IMR-90 (cell line): ENCODE data around the gene TXNRD1. TPM values are rescaled to one million over a fixed set of nuclear protein-coding genes. Genes with fewer than 3 reads are reported as not detected.

Experiments
- ATAC-seq: fragments of 200-7000 bp; cut with Tn5 transposase; 2 replicates; pipeline ENCODE4 v1.9.1; 2020; ENCODE audit warnings: low read depth, mild to moderate bottlenecking, moderate library complexity
- BruUV-seq: library from RNA; stranded (reverse); fragments of 400-500 nt; replicated peaks from 2 replicates; lab custom pipeline; 2021; lab: Mats Ljungman, UMichigan
- CTCF ChIA-PET: fragments of 300-600 bp; formaldehyde crosslinking; extraction: SDS; loops from one replicate; lab custom pipeline; 2021; ENCODE audit warnings: antibody characterized with exemption; lab: Yijun Ruan, JAX
- POLR2A ChIA-PET: fragments of 300-600 bp; sonication (Branson Sonifier 250); formaldehyde crosslinking; loops from one replicate; lab custom pipeline; 2022; ENCODE audit warnings: antibody characterized with exemption; ENCODE audit not compliant: unreplicated experiment; lab: Charles Lee
- DNase-seq: peaks from one replicate; pipeline ENCODE4 v3.0.0; 2013
- H2AFZ ChIP-seq: replicated peaks from 2 replicates; pipeline ENCODE3; 2013; ENCODE audit warnings: low read length, mild to moderate bottlenecking; ENCODE audit not compliant: poor library complexity
- H2AK5ac ChIP-seq: 2 replicates; pipeline ENCODE4 v1.6.1; 2013; ENCODE audit warnings: low read depth, low read length, inconsistent platforms
- H2AK9ac ChIP-seq: replicated peaks from 2 replicates; pipeline ENCODE3; 2013; ENCODE audit warnings: mild to moderate bottlenecking, low read depth, low read length, moderate library complexity; ENCODE audit not compliant: poor library complexity
- H2BK120ac ChIP-seq: 2 replicates; pipeline ENCODE4 v1.6.1; 2013; ENCODE audit warnings: low read depth, low read length, inconsistent platforms
- H2BK15ac ChIP-seq: 3 replicates; pipeline ENCODE4 v1.6.1; 2013; ENCODE audit warnings: low read depth, low read length, inconsistent platforms
- H2BK20ac ChIP-seq: 2 replicates; pipeline ENCODE4 v1.6.1; 2013; ENCODE audit warnings: low read depth, mild to moderate bottlenecking, inconsistent platforms, low read length, moderate library complexity
- H2BK5ac ChIP-seq: 2 replicates; pipeline ENCODE4 v1.6.1; 2013; ENCODE audit warnings: mild to moderate bottlenecking, low read depth, low read length, inconsistent platforms; ENCODE audit not compliant: poor library complexity, severe bottlenecking
- H3K14ac ChIP-seq: replicated peaks from 2 replicates; pipeline ENCODE4 v1.6.1; 2013; ENCODE audit warnings: low read depth, low read length, inconsistent platforms
- H3K18ac ChIP-seq: 2 replicates; pipeline ENCODE4 v1.6.1; 2013; ENCODE audit warnings: low read depth, low read length, control low read depth
- H3K23ac ChIP-seq: 2 replicates; pipeline ENCODE4 v1.6.1; 2013; ENCODE audit warnings: low read depth, low read length, inconsistent platforms
- H3K27ac ChIP-seq: 2 replicates; pipeline ENCODE4 v1.5.1; 2013; ENCODE audit warnings: mild to moderate bottlenecking, control low read depth, low read length; ENCODE audit not compliant: insufficient read depth
- H3K27me3 ChIP-seq: 2 replicates; pipeline ENCODE4 v1.6.1; 2013; ENCODE audit warnings: low read length; ENCODE audit not compliant: control insufficient read depth, insufficient read depth
- H3K36me3 ChIP-seq: 2 replicates; pipeline ENCODE4 v1.6.1; 2013; ENCODE audit warnings: low read length, mixed read lengths; ENCODE audit not compliant: control insufficient read depth, insufficient read depth
- H3K4ac ChIP-seq: 2 replicates; pipeline ENCODE4 v1.6.1; 2013; ENCODE audit warnings: low read depth, low read length, inconsistent platforms
- H3K4me1 ChIP-seq: 2 replicates; pipeline ENCODE4 v1.6.1; 2013; ENCODE audit warnings: low read length, mixed read lengths; ENCODE audit not compliant: control insufficient read depth, insufficient read depth
- H3K4me2 ChIP-seq: 2 replicates; pipeline ENCODE4 v1.6.1; 2013; ENCODE audit warnings: low read depth, mild to moderate bottlenecking, control low read depth, low read length, moderate library complexity
- H3K4me3 ChIP-seq: 2 replicates; pipeline ENCODE4 v1.5.1; 2013; ENCODE audit warnings: low read depth, mild to moderate bottlenecking, control low read depth, low read length, moderate library complexity; ENCODE audit not compliant: insufficient read depth
- H3K56ac ChIP-seq: 2 replicates; pipeline ENCODE4 v1.6.1; 2013; ENCODE audit warnings: low read length, inconsistent platforms; ENCODE audit not compliant: insufficient read depth; ENCODE audit errors: extremely low read depth
- H3K79me1 ChIP-seq, 2 experiments: 2 replicates each; pipeline ENCODE4 v1.6.1; 2013; ENCODE audit warnings: low read length in 2 of 2, inconsistent platforms in 1 of 2, low read depth in 1 of 2
- H3K9ac ChIP-seq: 2 replicates; pipeline ENCODE4 v1.6.1; 2013; ENCODE audit warnings: low read depth, low read length, control low read depth
- H3K9me1 ChIP-seq: 2 replicates; pipeline ENCODE4 v1.6.1; 2013; ENCODE audit warnings: low read length, inconsistent platforms; ENCODE audit not compliant: insufficient read depth
- H3K9me3 ChIP-seq: 2 replicates; pipeline ENCODE4 v1.6.1; 2013; ENCODE audit warnings: low read length; ENCODE audit not compliant: control insufficient read depth, insufficient read depth
- H4K20me1 ChIP-seq: 2 replicates; pipeline ENCODE4 v1.6.1; 2013; ENCODE audit warnings: low read length, inconsistent platforms; ENCODE audit not compliant: insufficient read depth
- H4K5ac ChIP-seq: 2 replicates; pipeline ENCODE4 v1.6.1; 2013; ENCODE audit warnings: mild to moderate bottlenecking, low read depth, low read length, control low read depth
- H4K8ac ChIP-seq, 2 experiments: 2 replicates each; pipeline ENCODE4 v1.6.1; 2013; ENCODE audit warnings: low read depth in 2 of 2, low read length in 2 of 2, control low read depth in 1 of 2, inconsistent platforms in 1 of 2
- H4K91ac ChIP-seq: 2 replicates; pipeline ENCODE4 v1.6.1; 2013; ENCODE audit warnings: low read depth, low read length, inconsistent platforms; ENCODE audit not compliant: insufficient read depth
- BHLHE40 ChIP-seq: fragments of 150-350 bp; IDR thresholded peaks from 2 replicates; pipeline ENCODE4 v1.6.1; 2016; ENCODE audit warnings: mild to moderate bottlenecking, low read depth, low read length
- CEBPB ChIP-seq: IDR thresholded peaks from 2 replicates; pipeline ENCODE4 v1.6.1; 2012; ENCODE audit warnings: low read depth, low read length, improper control_type of control experiment
- CHD1 ChIP-seq: IDR thresholded peaks from 2 replicates; pipeline ENCODE4 v1.6.1; 2012; ENCODE audit warnings: low read depth, low read length, improper control_type of control experiment
- FOS ChIP-seq: fragments of 150-350 bp; IDR thresholded peaks from 2 replicates; pipeline ENCODE4 v1.6.1; 2016; ENCODE audit warnings: low read depth, low read length
- MAFK ChIP-seq: IDR thresholded peaks from 2 replicates; pipeline ENCODE4 v1.6.1; 2012; ENCODE audit warnings: low read depth, low read length, improper control_type of control experiment
- MAZ ChIP-seq: IDR thresholded peaks from 2 replicates; pipeline ENCODE4 v1.6.1; 2012; ENCODE audit warnings: low read depth, mild to moderate bottlenecking, low read length, improper control_type of control experiment, moderate library complexity, borderline replicate concordance
- MXI1 ChIP-seq: IDR thresholded peaks from 2 replicates; pipeline ENCODE4 v1.6.1; 2012; ENCODE audit warnings: low read depth, mild to moderate bottlenecking, low read length, moderate library complexity, borderline replicate concordance
- NFE2L2 ChIP-seq: fragments of 150-350 bp; IDR thresholded peaks from 2 replicates; pipeline ENCODE4 v1.6.1; 2016; ENCODE audit warnings: low read depth, mild to moderate bottlenecking, low read length
- POLR2A ChIP-seq: IDR thresholded peaks from 2 replicates; pipeline ENCODE4 v1.6.1; 2012; ENCODE audit warnings: mild to moderate bottlenecking, low read depth, low read length
- RAD21 ChIP-seq: IDR thresholded peaks from 2 replicates; pipeline ENCODE4 v1.6.1; 2012; ENCODE audit warnings: low read length, improper control_type of control experiment
- RCOR1 ChIP-seq: IDR thresholded peaks from 2 replicates; pipeline ENCODE4 v1.6.1; 2012; ENCODE audit warnings: mild to moderate bottlenecking, low read length, improper control_type of control experiment; ENCODE audit not compliant: insufficient replicate concordance
- RFX5 ChIP-seq: IDR thresholded peaks from 2 replicates; pipeline ENCODE4 v1.8.0; 2012; ENCODE audit warnings: low read depth, mild to moderate bottlenecking, low read length, moderate library complexity
- SMC3 ChIP-seq: fragments of 150-350 bp; IDR thresholded peaks from 2 replicates; pipeline ENCODE4 v1.6.1; 2016; ENCODE audit warnings: low read depth, mild to moderate bottlenecking, antibody characterized with exemption, low read length, moderate library complexity
- WGBS, 2 experiments: methylation state at CpG; one replicate each; pipeline versions ENCODE4 v1.1.5 to v1.1.7; 2013; ENCODE audit warnings: missing lambda C conversion rate in 2 of 2; ENCODE audit not compliant: insufficient read length in 1 of 2; ENCODE audit errors: extremely low coverage in 2 of 2; 5-methylcytosine and 5-hydroxymethylcytosine counted together
- dilution Hi-C: fragments of 300-500 bp; cut with HindIII; formaldehyde crosslinking; loops from one replicate; pipeline ENCODE4 v1.14.3; 2018; ENCODE audit warnings: low sequenced_read_pairs; ENCODE audit not compliant: unreplicated experiment
- in situ Hi-C: fragments of 300-500 bp; cut with MboI; formaldehyde crosslinking; loops from 3 replicates; pipeline ENCODE4 v1.14.3; 2019; ENCODE audit warnings: low sequenced_read_pairs, inconsistent platforms, mixed read lengths
- intact Hi-C: fragments of 100-400 bp; cut with micrococcal nuclease; formaldehyde crosslinking; loops from 2 replicates; pipeline ENCODE4 v1.10.0; 2022
- polyA plus RNA-seq, 3 experiments: library from polyadenylated mRNA; depleted of rRNA; stranded (reverse); fragments of >200 nt; gene quantifications; 2 replicates each; pipeline ENCODE4 v1.2.3, GENCODE V29; 2012; ENCODE audit warnings: low replicate concordance in 1 of 3
- total RNA-seq: library from RNA; depleted of rRNA; stranded (reverse); fragments of >200 nt; gene quantifications from 2 replicates; pipeline ENCODE4 v1.2.3, GENCODE V29; 2012
- TF ChIP-seq, protein P1 (sequence below): fragments of 150-350 bp; IDR thresholded peaks from 2 replicates; pipeline ENCODE4 v1.6.1; 2016; ENCODE audit warnings: low read depth, mild to moderate bottlenecking, low read length, moderate library complexity, borderline replicate concordance
- TF ChIP-seq, protein P2 (sequence below): conservative IDR thresholded peaks from 2 replicates; pipeline ENCODE4 v1.5.1; 2012; ENCODE audit warnings: mild to moderate bottlenecking, low read depth, low read length, improper control_type of control experiment
- TF ChIP-seq, protein P3 (sequence below): fragments of 150-350 bp; IDR thresholded peaks from 2 replicates; pipeline ENCODE4 v1.6.1; 2017; ENCODE audit warnings: mild to moderate bottlenecking, antibody characterized with exemption, low read length, low read depth

Gene TXNRD1
- total and polyA plus RNA-seq, 2 of the 4 experiments (the other 2 are of a cell fraction): 379 to 582 TPM

DNA sequence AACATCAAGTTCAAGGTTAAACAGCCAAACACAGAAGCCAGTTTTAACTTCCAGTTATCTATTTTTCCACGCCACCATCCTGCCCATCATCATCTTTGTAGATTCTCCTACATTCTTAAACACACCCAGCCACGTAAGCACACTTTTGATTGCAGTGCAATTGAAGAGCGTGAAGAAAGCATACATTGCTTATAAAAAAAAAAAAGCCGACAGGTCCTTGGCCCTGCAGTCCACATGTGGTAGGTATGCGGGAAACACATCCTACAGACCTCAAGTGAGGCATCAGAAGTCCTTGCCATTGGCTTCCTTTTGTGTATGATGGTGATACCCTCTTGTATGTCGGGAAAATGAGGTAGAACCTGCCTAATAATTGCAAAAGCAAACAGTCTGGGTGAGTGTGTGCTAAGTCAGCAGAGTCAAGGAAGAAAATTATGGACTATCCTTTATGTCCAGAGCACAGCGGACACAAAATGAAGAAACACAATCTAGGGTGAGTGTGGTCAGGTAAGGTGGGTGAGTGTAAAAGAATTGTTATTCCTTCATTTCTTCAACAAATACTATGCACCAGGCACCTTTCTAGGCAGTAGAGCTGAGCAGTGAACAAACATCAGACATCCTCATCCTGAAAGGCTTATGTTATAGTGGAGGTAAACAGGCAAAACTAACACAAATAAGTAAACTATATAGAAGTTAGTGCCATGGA, 139.4 kb downstream of the TXNRD1 start:
- Histone ChIP-seq H3K18ac (no peak overlapping the region), H4K91ac (no peak overlapping the region), H3K4me1 (peaks cover 7% of the 10 kb centered on the region), H3K4ac (no peak overlapping the region), H3K9me3 (no peaks in the 10 kb centered on the region), H4K20me1 (peaks cover 65% of the 10 kb centered on the region), H3K4me3 (no peak overlapping the region), H4K5ac (no peak overlapping the region), H3K27ac (no peak overlapping the region), H2BK20ac (no peak overlapping the region), H3K14ac (no peak overlapping the region), H3K27me3 (no peaks in the 10 kb centered on the region), H2AFZ (no peak overlapping the region), H3K36me3 (peaks cover 27% of the 10 kb centered on the region), H3K23ac (no peak overlapping the region), H4K8ac (no peak overlapping the region), H3K9me1 (peaks cover 15% of the 10 kb centered on the region), H3K79me1 (peaks cover 21 to 47% of the 10 kb centered on the region in 2 experiments), H3K4me2 (no peak overlapping the region), H2AK5ac (no peak overlapping the region), H3K56ac (no peak overlapping the region), H2AK9ac (no peak overlapping the region), H3K9ac (no peak overlapping the region), H2BK15ac (no peak overlapping the region), H2BK5ac (no peak overlapping the region), H2BK120ac (no peak overlapping the region)
- DNase-seq (no peak), ATAC-seq (no peak)
- ChIA-PET POLR2A (no interaction called here), CTCF (no interaction called here)
- WGBS, 2 experiments: 83% methylated on average over 1 of the region's 7 CpGs; no CpG with 5 or more reads in 1 of the 2 experiments
- TF ChIP-seq, protein P1, sequence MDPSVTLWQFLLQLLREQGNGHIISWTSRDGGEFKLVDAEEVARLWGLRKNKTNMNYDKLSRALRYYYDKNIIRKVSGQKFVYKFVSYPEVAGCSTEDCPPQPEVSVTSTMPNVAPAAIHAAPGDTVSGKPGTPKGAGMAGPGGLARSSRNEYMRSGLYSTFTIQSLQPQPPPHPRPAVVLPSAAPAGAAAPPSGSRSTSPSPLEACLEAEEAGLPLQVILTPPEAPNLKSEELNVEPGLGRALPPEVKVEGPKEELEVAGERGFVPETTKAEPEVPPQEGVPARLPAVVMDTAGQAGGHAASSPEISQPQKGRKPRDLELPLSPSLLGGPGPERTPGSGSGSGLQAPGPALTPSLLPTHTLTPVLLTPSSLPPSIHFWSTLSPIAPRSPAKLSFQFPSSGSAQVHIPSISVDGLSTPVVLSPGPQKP: no peak
- TF ChIP-seq, protein P2, sequence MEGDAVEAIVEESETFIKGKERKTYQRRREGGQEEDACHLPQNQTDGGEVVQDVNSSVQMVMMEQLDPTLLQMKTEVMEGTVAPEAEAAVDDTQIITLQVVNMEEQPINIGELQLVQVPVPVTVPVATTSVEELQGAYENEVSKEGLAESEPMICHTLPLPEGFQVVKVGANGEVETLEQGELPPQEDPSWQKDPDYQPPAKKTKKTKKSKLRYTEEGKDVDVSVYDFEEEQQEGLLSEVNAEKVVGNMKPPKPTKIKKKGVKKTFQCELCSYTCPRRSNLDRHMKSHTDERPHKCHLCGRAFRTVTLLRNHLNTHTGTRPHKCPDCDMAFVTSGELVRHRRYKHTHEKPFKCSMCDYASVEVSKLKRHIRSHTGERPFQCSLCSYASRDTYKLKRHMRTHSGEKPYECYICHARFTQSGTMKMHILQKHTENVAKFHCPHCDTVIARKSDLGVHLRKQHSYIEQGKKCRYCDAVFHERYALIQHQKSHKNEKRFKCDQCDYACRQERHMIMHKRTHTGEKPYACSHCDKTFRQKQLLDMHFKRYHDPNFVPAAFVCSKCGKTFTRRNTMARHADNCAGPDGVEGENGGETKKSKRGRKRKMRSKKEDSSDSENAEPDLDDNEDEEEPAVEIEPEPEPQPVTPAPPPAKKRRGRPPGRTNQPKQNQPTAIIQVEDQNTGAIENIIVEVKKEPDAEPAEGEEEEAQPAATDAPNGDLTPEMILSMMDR: no peak
- TF ChIP-seq FOS: no peak
- TF ChIP-seq POLR2A: no peak
- TF ChIP-seq BHLHE40: no peak
- no peak for TF ChIP-seq RFX5
- TF ChIP-seq MXI1: no peak
- no peak for TF ChIP-seq CHD1
- TF ChIP-seq CEBPB: no peak
- no peak for TF ChIP-seq MAZ
- no peak for TF ChIP-seq MAFK
- TF ChIP-seq, protein P3, sequence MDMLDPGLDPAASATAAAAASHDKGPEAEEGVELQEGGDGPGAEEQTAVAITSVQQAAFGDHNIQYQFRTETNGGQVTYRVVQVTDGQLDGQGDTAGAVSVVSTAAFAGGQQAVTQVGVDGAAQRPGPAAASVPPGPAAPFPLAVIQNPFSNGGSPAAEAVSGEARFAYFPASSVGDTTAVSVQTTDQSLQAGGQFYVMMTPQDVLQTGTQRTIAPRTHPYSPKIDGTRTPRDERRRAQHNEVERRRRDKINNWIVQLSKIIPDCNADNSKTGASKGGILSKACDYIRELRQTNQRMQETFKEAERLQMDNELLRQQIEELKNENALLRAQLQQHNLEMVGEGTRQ: no peak
- no peak for TF ChIP-seq RAD21
- no peak for TF ChIP-seq SMC3
- TF ChIP-seq RCOR1: no peak
- TF ChIP-seq NFE2L2: no peak
- intact Hi-C loops (loop anchor here (5.0 kb wide), 1 partner anchor 138 kb away; the partner anchor contains the start of gene TXNRD1), dilution Hi-C loops (no loop called here), in situ Hi-C loops (no loop called here)
- no TSS peak for BruUV-seq
